RWPE2 (cell line): ENCODE measurements around the gene FAM168A.

Source experiments
- ATAC-seq: fragments of 200-7000 bp; cut with Tn5 transposase; 3 replicates; pipeline ENCODE4 v1.9.1; 2021; ENCODE audit warnings: low read depth
- DNase-seq: peaks from one replicate; pipeline ENCODE4 v3.0.0-alpha.2; 2020; ENCODE audit warnings: low spot score
- H3K27ac ChIP-seq: fragments of 450-650 bp; 2 replicates; pipeline ENCODE4 v1.5.1; 2017; ENCODE audit warnings: mild to moderate bottlenecking; ENCODE audit not compliant: poor library complexity, severe bottlenecking
- H3K27me3 ChIP-seq: fragments of 250-450 bp; sonication (Bioruptor Pico); 2 replicates; pipeline ENCODE4 v1.5.1; 2021; ENCODE audit warnings: mild to moderate bottlenecking, moderate library complexity; ENCODE audit not compliant: insufficient read depth, poor library complexity, severe bottlenecking
- H3K36me3 ChIP-seq: fragments of 250-450 bp; sonication (Bioruptor Pico); 2 replicates; pipeline ENCODE4 v1.5.1; 2020; ENCODE audit warnings: low read depth, mild to moderate bottlenecking, moderate library complexity
- H3K4me1 ChIP-seq: fragments of 250-450 bp; sonication (Bioruptor Pico); 2 replicates; pipeline ENCODE4 v1.5.1; 2021; ENCODE audit warnings: mild to moderate bottlenecking, moderate library complexity; ENCODE audit not compliant: insufficient read depth, poor library complexity, severe bottlenecking
- H3K4me3 ChIP-seq: fragments of 250-450 bp; sonication (Bioruptor Pico); 2 replicates; pipeline ENCODE4 v1.5.1; 2021; ENCODE audit warnings: mild to moderate bottlenecking, moderate library complexity; ENCODE audit not compliant: severe bottlenecking
- H3K9me3 ChIP-seq: fragments of 250-450 bp; sonication (Bioruptor Pico); 2 replicates; pipeline ENCODE4 v1.5.1; 2021; ENCODE audit warnings: mild to moderate bottlenecking, moderate library complexity; ENCODE audit not compliant: severe bottlenecking
- CTCF ChIP-seq: fragments of 450-650 bp; IDR thresholded peaks from one replicate; pipeline ENCODE4 v1.5.1; 2017; ENCODE audit warnings: mild to moderate bottlenecking, moderate library complexity; ENCODE audit not compliant: poor library complexity, severe bottlenecking

The FAM168A gene

GRCh38 chr11:73633999-73634398 is 36.1 kb upstream of the FAM168A start:
- no peak overlapping the region for H3K4me3 ChIP-seq
- no peak overlapping the region for H3K27ac ChIP-seq
- no peaks in the 10 kb centered on the region for H3K27me3 ChIP-seq
- DNase-seq (no peak), ATAC-seq (no peak)
- H3K9me3 ChIP-seq: no peaks in the 10 kb centered on the region
- H3K4me1 ChIP-seq: no peaks in the 10 kb centered on the region
- TF ChIP-seq CTCF: no peak
- H3K36me3 ChIP-seq: no peaks in the 10 kb centered on the region

GRCh38 chr11:73632996-73633395 is 35.1 kb upstream of the FAM168A start:
- no peak for ATAC-seq
- H3K27me3 ChIP-seq: no peaks in the 10 kb centered on the region
- H3K27ac ChIP-seq: no peak overlapping the region
- H3K9me3 ChIP-seq: no peaks in the 10 kb centered on the region
- no peak for TF ChIP-seq CTCF
- no peak overlapping the region for H3K4me3 ChIP-seq
- DNase-seq: no peak
- no peaks in the 10 kb centered on the region for H3K4me1 ChIP-seq
- no peaks in the 10 kb centered on the region for H3K36me3 ChIP-seq

- DNase-seq (no peak), ATAC-seq (no peak)
- Histone ChIP-seq H3K27me3 (no peaks in the 10 kb centered on the region), H3K4me3 (no peak overlapping the region), H3K4me1 (no peaks in the 10 kb centered on the region), H3K27ac (no peak overlapping the region), H3K9me3 (no peaks in the 10 kb centered on the region), H3K36me3 (no peaks in the 10 kb centered on the region)
- no peak for TF ChIP-seq CTCF
Observed at GRCh38 chr11:73629907-73630306, 32.0 kb upstream of the FAM168A start.

- DNase-seq (no peak), ATAC-seq (peak; percentile 91)
- H3K27me3 ChIP-seq: no peaks in the 10 kb centered on the region
- no peaks in the 10 kb centered on the region for H3K9me3 ChIP-seq
- no peaks in the 10 kb centered on the region for H3K4me1 ChIP-seq
- TF ChIP-seq CTCF: peak; percentile 94
- H3K36me3 ChIP-seq: no peaks in the 10 kb centered on the region
- no peak overlapping the region for H3K4me3 ChIP-seq
- H3K27ac ChIP-seq: no peak overlapping the region
Observed at GRCh38 chr11:73625696-73626318, 27.9 kb upstream of the FAM168A start.

- Histone ChIP-seq H3K36me3 (no peaks in the 10 kb centered on the region), H3K27ac (no peak overlapping the region), H3K9me3 (no peaks in the 10 kb centered on the region), H3K4me3 (no peak overlapping the region), H3K4me1 (no peaks in the 10 kb centered on the region), H3K27me3 (no peaks in the 10 kb centered on the region)
- TF ChIP-seq CTCF: no peak
- no peak for DNase-seq
- no peak for ATAC-seq
Observed at GRCh38 chr11:73623686-73624085, 25.8 kb upstream of the FAM168A start.
